ENCODE data around the gene TIMM17B.
"Not testable (repeated sequence)": the region's sequence is repeated elsewhere in the genome, so short reads cannot be mapped to it uniquely, and the experiment has no call there.

TIMM17B gene

GRCh38 chrX:48893556-48894348 lies 3.8 kb downstream of the TIMM17B start:
- no peak for DNase-seq

DNA sequence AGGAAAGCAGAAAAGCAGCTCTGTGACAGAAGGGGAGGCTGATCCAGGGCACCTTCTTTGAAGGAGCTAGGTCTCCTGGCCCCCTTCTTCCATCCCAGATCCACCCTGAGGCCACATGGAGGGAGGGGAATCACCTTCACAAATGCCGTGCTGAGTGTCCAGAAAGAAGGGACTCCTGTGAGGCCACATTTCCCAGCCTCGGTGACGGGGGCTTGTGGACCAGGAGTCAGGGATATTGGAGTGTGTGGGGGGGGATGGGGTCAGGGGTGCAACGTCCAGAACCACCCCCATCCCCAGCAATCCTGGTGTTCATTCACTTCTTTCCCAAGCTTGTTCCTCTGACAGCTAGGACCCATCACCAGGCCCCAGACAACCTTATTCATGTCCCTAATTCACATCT lies 4.7 kb downstream of the TIMM17B start:
- no peak for DNase-seq

DNA sequence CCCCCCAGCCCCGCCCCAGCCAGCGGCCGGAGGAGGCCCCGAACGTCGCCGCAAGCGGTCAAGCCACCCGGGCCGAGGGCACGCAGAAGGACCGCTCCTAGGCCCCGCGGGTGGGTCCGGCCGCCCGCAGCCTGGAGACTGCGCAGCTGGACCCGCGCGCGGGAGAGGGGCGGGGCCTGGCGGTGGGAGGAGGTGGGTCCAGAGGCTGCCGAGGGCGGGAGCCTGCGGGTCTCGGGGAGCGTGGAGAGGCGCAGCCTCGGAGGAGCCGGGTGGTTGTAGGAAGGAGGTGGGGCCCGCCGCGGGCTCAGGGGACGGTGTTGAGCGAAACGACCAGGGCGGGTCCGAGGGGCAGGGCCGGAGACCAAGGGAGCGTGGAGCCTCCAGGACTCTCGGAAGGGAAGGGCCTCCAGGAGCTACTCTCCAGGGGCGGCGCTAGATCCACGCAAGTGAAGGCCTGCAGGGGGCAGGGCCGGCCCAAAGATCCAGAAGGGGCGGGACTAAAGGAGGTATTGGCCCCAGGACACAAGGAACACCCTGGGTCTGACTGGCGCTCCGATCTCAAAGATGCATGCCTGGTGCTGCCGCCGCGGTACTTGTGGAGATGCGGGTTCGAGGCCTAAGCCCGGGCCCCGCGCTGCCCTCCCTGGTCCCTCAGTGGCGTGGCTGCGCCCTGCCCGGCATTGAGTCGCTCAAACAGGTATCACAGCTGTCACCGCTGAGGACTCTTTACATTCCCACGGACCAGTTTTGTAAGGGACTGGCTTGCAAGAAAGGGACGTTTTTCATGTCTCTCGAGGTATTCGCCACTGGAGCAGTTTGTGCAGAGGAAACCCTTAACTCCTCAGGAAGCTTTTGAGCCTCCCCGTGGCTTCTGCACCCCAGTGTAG lies 5.9 kb downstream of the TIMM17B start:
- DNase-seq, result peak; percentile 84

DNA sequence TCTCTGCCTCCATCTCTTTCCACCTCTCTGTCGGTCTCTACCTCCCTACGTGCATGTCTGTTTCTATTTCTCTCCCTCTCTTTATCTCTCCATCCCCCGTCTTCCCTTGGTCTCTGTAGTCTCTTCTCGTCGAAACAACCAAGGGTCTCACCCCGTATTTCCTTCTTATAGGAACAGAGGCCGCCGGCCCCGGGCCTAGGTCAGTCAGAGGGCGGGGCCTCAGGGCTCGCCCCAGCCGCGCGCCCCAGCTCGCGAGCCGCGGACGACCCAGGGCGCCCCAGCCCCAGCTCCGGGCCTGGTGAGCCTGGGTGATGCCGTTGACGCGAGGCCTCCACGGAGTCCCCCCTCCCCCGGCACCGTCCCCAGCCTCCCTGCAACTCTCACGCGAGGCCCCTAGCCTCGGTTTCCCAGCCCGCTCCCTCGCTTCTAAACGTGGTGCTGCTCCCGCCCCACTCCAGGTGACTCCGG lies 6.6 kb downstream of the TIMM17B start:
- no peak for DNase-seq

- DNase-seq, result peak; percentile 41
Observed at GRCh38 chrX:48890296-48890925, 7.2 kb downstream of the TIMM17B start.

DNA sequence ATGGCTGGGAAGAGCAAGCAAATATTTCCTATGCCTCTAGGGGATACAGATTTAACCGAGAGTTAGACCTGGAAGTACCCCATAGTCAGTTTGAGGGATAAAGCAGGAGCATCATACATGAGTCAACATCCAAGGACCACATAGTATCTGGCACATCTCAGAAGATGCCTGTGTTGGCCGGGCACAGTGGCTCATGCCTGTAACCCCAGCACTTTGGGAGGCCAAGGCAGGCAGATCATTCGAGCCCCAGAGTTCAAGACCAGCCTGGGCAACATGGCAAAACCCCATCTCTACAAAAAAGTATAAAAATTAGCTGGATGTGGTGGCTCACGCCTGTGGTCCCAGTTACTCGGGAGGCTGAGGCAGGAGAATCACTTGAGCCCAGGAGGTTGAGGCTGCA lies 11.0 kb downstream of the TIMM17B start:
- not testable (repeated sequence) for DNase-seq

- DNase-seq, result no peak
Observed at GRCh38 chrX:48883729-48884128, 13.8 kb downstream of the TIMM17B start.

GRCh38 chrX:48876944-48877343 lies 20.6 kb downstream of the TIMM17B start:
- DNase-seq, result not testable (repeated sequence)

DNA sequence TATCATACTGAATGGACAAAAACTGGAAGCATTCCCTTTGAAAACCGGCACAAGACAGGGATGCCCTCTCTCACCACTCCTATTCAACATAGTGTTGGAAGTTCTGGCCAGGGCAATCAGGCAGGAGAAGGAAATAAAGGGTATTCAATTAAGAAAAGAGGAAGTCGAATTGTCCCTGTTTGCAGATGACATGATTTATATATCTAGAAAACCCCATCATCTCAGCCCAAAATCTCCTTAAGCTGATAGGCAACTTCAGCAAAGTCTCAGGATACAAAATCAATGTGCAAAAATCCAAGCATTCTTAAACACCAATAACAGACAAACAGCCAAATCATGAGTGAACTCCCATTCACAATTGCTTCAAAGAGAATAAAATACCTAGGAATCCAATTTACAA lies 25.6 kb downstream of the TIMM17B start:
- DNase-seq, result not testable (repeated sequence)

DNA sequence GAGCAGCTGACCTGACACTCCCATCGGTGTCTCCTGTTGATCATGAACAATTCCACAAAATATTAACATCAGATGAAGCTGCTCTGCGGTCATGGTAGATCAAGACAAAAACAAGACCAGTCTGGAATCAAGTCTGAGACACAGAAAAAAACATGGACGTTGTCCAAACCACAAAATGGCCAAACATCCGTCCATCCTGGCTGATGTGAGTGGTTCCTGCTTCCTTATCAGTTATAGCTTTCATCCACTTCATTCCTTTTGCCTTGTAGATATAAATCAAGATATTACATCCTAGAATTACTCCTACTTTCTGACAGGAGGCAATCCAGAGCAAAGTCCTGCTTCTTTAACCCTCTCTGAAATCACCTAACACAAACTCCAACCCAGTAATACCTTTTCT lies 33.4 kb downstream of the TIMM17B start:
- DNase-seq, result no peak

GRCh38 chrX:48854898-48855297 lies 42.7 kb downstream of the TIMM17B start:
- DNase-seq, result no peak

- DNase-seq, result not testable (repeated sequence)
Observed at GRCh38 chrX:48854121-48854804, 43.3 kb downstream of the TIMM17B start.

GRCh38 chrX:48853494-48853893 lies 44.1 kb downstream of the TIMM17B start:
- not testable (repeated sequence) for DNase-seq

- DNase-seq, result no peak
Observed at GRCh38 chrX:48852857-48853256, 44.7 kb downstream of the TIMM17B start.

DNA sequence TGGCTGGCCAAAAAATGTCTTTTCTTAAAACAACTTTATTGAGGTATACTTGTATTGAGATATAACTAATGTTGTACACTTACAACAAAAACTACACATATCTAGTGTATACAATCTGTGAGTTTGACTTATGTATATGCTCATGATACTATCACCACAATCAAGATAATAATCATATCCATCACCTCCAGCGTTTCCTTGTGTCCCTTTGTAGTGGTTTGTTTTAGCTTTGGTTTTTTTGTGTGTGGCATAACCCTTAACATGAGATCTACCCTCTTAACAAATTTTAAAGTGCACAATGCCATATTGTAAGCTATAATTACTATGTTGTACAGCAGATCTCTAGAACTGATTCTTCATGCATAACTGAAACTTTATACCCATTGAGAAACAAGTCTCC lies 48.7 kb downstream of the TIMM17B start:
- no peak for DNase-seq
